Fibroblast of villous mesenchyme (primary cell): Measurements from ENCODE around the gene RSPO4. TPM values are rescaled to one million over a fixed set of nuclear protein-coding genes. Genes with fewer than 3 reads are reported as not detected.

Experiments
- DNase-seq: peaks from one replicate; pipeline ENCODE4 v3.0.0-alpha.2; 2010; ENCODE audit warnings: low read depth
- H3K4me3 ChIP-seq: 2 replicates; pipeline ENCODE4 v1.5.1; 2011; ENCODE audit warnings: low read depth, mild to moderate bottlenecking, low read length
- total RNA-seq: library from RNA; depleted of rRNA; stranded (reverse); fragments of >200 nt; gene quantifications from 2 replicates; pipeline ENCODE4 v1.2.3, GENCODE V29; 2012
- TF ChIP-seq, protein P1 (sequence below): IDR thresholded peaks from 2 replicates; pipeline ENCODE4 v1.5.1; 2012; ENCODE audit warnings: low read depth, mild to moderate bottlenecking, low read length; ENCODE audit not compliant: insufficient read depth

The RSPO4 gene
- total RNA-seq, 1 donor = not detected

DNA sequence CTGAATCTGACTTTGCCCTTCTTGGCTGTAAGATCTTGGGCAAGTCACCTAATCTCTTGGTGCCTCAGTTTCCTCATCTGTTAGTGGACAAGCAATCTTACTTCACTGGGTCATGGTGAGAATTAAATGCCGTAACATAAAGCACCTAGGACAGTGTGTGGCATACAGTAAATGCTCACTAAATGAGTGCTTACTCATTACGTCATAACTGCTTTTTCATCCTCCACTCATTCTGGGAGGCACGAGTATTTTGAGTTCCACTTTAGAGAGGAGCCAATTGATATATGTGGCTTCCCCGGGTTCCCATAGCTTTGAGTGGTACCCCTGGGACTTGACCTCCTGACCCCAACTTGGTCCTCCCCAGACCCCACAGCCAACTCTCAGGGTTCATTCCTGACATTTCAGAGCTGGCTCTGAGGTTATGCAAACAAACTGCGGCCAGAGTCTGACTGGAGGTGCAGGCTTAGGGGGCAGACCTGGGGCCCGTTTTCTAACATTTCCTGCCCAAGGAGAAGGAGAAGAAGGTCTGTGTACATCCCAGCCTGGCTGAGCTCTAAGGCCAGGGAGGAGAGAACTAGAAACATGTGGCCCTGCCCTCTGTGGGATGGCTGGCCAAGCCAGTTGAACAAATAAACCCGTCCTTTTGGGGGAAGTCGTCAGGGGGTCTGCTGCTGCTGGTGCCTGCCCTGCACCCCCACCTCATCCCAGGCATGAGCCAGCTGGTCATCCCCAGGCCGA lies 91.8 kb downstream of the RSPO4 start:
- no peak overlapping the region for H3K4me3 ChIP-seq
- TF ChIP-seq, protein P1, sequence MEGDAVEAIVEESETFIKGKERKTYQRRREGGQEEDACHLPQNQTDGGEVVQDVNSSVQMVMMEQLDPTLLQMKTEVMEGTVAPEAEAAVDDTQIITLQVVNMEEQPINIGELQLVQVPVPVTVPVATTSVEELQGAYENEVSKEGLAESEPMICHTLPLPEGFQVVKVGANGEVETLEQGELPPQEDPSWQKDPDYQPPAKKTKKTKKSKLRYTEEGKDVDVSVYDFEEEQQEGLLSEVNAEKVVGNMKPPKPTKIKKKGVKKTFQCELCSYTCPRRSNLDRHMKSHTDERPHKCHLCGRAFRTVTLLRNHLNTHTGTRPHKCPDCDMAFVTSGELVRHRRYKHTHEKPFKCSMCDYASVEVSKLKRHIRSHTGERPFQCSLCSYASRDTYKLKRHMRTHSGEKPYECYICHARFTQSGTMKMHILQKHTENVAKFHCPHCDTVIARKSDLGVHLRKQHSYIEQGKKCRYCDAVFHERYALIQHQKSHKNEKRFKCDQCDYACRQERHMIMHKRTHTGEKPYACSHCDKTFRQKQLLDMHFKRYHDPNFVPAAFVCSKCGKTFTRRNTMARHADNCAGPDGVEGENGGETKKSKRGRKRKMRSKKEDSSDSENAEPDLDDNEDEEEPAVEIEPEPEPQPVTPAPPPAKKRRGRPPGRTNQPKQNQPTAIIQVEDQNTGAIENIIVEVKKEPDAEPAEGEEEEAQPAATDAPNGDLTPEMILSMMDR = no peak
- DNase-seq = no peak

- H3K4me3 ChIP-seq = no peak overlapping the region
- TF ChIP-seq, protein P1 = no peak
- no peak for DNase-seq
These were observed 92.5 kb downstream of the RSPO4 start for GRCh38 chr20:909641-910040.

Other genes starting within 250 kb of the RSPO4 start
- gene SLC52A3, start 233.8 kb downstream of the RSPO4 start, total RNA-seq = not detected in 2 replicates
- 4.2 and 5.2 TPM in 2 replicates for gene FAM110A, start 168.6 kb downstream of the RSPO4 start, total RNA-seq
- gene ANGPT4, start 86.0 kb downstream of the RSPO4 start, total RNA-seq = not detected in 2 replicates
- gene PSMF1, start 116.3 kb upstream of the RSPO4 start, total RNA-seq = 35.4 and 50.3 TPM in 2 replicates
- not detected in 2 replicates for gene TMEM74B, start 182.7 kb upstream of the RSPO4 start, total RNA-seq
- gene C20orf202, start 201.1 kb upstream of the RSPO4 start, total RNA-seq = under 0.01 TPM in 1 of 2 replicates, not detected in the other
- gene RAD21L1, start 223.7 kb upstream of the RSPO4 start, total RNA-seq = not detected in 2 replicates